HG03521 (cell line): ENCODE measurements around the gene GALNT18.

Experiments used
- ATAC-seq: cut with Tn5 transposase; IDR thresholded peaks from one replicate; pipeline ENCODE4 v1.9.1; 2021; ENCODE audit warnings: mild to moderate bottlenecking, moderate library complexity; ENCODE audit not compliant: unreplicated experiment

GALNT18 gene

DNA sequence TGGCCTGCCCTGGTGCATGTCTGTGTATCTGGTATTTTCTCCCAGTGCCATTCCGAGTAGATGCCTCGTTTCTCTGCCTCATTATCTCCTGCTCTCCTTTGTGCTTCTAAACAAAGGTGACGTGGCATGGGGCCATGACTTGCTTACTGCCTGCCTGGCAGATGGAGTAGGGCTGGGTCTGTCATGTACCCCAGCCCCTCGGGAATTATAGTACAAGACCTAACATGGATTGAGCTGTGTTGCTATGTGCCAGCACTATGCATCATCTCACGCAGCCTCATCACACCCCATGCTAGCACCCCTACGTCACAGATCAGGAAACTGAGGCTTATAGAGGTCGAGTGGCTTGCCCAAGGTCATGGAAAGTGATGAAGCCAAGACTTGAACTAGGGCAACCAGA lies 88.1 kb downstream of the GALNT18 start:
- no peak for ATAC-seq

DNA sequence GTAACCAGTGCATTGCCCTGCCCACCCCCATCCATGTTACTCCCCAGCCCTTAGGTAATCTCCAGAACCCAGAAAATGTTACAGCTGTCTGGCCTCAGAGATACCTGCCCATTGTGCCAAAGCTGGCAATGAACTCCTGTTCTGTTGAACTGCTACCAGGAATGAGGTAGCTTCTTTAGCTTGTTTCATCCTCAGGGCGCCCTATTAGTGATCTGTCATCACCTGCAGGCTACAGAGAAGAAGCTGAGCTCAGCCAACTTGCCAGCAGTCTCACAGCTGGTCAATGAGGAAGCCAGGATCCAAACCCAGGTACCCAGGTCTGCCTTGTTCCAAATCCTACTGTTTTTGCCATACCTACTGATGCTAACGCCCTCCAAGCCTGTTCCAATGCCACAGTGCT lies 88.7 kb downstream of the GALNT18 start:
- ATAC-seq, result no peak

DNA sequence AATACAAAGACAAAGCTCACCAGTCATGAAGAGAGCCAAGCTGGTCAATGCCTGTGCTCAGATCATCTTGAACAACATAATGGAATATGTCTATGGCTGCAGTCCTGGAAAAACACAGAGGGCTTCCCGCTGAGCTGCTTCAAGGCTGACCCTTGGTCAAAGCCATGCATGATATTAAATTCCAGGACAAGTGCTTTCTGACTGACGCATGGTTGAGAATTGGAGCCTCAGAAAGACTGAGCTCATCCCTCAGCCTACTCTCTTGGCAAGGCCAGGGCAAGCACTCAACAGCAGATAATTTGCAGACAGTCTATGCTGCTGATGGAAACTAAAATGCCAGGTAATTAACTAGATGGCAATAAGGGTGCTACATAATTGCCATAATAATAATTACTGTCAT lies 89.2 kb downstream of the GALNT18 start:
- no peak for ATAC-seq

DNA sequence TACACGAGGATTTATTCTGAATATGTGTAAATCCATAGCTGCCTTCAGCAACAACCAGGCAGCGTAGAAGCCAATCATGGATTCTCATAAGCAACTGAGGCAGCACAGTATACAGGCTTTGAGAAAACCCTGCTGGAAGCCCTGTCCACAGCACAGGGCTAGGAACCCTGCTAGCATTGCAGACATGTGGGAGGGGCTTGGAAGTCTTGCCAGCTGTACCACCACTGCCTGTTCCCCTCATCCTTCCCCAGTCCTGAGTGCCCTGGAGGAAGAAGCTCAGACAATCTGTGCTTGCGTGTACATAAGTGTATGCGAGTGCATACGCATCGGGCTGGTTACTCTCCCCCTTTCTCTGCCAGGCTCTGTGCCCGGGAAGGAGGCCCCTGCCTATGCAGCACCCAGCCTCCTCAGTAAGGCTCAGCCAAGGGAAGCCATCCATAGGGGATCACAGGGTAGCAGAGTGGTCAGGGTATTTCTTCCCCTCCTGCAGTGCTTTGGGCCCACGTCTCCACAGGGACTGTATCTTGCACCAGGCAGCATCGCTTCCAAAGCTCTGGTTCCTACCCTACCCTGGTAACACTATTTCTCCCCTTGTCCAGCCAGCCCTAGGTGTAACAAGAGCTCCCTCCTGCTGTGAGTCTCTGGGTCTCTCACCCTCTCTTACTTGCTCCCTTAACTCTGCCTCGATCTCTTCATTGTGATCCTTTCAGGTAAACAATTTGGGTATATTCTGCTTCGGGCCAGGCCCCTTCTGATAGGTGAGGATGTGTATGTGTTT lies 90.5 kb downstream of the GALNT18 start:
- ATAC-seq, result no peak

DNA sequence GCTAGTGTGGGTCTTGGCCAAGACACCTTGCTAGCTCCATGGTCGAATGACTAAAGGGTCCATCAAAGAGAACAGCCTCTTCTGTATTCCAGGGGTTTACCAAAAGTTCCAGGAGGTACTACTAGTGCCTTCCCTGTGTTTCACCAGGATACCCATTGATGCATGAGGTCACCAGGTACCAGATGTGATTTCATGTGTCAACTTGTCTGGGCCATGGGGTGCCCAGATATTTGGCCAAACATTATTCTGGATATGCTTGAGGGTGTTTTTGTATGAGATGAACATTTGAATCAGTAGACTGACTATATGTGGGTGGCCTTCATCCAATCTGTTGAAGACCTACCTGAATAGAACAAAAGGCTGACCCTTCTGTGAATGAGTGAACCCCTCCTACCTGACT lies 92.8 kb downstream of the GALNT18 start:
- ATAC-seq, result no peak

DNA sequence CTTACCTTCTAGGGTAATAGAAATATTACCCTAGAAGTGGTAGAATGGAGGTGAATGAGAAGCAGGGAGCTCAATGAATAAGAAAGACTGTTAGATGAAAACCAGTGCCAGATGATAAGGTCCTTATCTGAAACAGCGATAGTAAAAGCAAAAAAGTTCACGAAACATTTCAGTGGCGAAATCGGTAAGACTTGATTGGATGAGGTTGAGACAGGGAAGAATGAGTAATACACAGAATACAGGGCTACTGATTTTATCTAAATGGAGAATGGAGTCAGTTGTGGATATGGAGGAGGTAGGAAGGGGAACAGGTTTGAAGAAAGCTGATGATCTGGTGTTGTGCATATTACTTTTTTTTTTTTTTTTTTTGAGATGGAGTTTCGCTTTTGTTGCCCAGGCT lies 96.5 kb downstream of the GALNT18 start:
- no peak for ATAC-seq

DNA sequence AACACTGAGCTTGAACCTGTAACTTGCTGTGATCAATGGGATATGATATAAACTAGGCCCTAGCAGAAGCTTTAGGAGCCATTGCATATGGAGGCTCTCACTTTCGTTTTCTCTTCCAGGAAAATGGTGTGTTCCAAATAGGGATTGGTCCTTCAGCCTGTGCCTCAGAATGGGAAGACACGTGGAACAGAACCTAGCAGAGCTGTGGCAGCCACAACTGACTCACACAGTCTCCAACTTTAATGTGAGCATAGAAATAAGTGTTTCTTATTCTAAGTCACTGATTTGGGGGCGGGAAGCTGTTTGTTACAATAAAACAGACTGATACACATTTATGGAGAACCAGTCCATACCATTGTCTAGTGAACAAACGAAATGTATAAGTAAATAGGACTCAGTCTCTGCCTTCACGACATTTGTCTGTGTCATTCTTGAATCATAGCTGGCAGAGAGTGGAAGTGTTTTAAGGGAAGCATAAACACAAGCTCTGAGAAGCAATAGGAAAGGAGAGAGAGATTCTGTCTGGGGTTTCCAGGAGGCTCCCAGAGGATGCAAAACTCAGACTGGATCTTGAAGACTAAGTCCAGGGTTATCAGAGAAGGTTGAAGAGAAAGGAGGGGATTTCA lies 97.3 kb downstream of the GALNT18 start:
- no peak for ATAC-seq

DNA sequence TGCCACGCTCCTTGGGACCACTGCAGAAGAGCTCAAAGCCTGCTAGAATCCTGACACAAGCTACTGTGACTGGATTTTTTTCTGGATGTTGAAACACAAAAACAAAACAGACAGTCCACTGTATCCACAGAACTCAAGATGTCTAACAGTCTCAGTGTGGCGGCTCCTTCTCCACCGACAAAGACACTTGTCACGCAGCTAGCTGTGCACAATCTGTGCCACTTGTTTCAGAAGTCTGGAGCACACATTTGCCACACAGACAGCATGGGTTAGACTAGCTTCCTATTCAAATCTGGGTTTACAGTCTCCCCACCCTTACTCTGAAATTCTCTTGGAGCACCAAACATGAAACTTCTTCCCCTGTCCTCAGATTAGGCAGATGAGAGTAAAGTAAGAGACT lies 99.2 kb downstream of the GALNT18 start:
- ATAC-seq, result no peak

DNA sequence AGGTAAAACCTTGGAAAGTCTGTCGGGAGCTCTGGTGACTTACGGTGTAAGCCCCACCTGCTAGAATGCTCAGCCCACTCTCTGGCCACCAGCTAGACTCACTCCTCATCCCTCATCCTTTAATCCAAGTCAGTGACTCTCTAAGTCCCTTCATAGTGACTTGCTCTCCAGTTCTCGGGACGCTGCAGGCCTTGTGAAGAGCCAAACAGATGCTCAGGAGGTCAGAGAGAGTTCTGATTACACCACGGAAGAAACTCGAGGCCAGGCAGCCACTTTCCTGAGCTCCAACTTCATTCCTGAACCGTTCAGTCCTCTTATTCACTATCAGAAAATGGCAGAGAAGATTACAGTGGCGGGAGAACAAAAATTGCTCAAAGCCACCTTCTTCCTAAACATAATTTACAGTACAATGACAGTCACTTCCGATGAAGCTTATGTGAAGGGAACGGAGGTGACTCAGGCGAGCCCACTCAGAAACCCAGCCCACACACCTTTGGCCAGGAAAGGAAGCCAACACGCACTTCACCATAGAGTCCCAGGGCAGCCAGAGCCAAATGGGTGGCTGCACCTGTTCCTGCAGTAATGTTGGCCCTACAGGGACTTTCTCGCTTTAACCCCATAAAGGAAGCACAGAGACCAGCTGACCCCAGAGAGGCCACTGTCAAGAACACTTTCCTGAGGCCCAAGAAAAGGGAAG lies 100.4 kb downstream of the GALNT18 start:
- no peak for ATAC-seq

DNA sequence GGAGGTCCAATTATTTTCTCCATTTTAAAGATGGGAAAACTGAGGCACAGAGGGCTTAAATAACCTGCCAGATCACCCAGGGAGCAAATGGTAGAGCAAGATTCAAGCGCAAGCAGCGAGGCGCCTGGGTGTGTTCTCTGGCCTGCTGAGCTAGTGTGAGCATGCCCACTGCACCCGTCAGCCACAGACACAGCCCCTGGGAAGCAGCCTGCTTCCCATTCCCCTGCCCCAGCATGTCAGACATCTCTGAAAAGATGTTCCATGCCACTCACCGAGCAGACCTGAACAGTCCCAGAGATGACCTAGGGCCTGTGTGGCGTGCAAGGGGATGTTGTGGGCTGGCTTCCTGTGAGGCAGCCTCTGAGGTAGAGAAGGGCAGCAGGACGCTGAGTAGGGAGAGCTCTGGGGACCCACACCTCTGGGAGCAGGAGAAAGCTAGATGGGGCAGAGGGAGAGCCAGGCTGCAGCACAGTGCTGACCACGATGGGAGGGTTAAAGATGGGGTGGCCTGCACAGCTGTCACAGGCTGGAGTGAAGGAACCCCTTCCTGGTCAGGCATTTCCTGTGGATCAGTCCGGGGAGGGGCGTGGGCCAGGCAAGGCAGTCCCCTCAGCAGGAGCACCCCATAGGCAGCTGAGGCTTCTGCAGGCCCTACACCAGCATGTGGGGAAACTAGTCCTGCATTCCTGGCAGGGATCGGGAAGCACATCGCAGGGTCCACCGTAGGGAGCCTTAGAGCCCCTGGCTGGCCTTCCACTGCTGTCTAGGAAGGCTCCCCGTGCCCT lies 101.4 kb downstream of the GALNT18 start:
- ATAC-seq, result no peak

DNA sequence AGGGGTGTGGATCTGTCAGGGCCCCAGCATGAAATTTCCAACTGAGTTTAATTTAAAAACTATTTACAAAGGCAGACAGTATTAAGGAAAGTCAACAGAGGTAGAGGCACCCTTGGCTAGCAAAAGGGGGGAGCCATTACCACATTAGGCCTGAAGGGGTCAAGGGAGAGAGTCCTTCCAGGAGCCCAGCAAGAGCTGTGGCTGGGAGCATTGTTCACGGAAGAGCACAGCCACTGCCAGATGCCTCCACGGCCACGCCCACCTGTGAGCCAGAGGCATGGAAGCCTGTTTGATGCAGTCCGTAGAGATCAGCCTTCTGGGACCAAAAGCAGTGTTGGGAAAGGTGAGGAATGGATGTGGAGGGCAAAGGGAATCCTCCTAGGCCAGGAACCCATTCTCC lies 102.6 kb downstream of the GALNT18 start:
- no peak for ATAC-seq

DNA sequence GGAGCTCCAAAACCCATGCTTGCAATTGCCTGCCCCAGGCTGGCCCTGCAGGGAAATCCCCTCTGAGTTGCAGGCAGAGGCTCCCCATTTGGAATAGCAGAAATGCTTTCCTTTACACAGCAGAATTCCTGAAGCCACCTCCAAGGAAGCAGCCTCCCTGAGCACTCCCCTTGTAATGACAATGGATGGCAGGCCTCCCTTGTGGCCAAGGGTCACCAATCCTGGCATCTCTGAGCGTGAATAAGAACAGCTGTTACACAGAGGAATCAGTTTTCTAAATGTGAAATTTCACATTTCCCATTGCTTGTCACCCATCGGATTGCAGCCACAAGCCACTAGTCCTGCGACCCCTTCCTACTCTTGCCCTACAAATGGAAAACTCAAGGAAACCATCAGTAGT lies 107.6 kb downstream of the GALNT18 start:
- ATAC-seq, result no peak

DNA sequence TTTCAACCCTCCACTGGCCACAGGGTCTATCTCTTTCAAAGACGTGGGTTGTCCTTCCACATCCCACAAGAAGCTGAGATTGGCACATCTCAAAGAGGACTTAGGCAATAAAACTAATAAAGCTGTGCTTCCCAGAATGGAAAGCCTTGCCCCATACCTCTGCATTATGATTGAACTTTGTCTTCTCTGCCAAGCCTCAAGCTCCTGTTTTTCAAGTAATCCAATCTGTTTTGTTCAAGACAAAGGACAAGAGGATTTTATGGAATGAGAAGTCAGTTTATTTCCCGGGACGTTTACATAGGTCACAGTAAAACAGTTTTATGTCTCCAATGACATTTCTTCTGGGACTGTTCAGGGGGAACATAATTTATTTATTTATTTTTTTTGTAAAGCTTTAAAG lies 108.4 kb downstream of the GALNT18 start:
- ATAC-seq, result no peak

DNA sequence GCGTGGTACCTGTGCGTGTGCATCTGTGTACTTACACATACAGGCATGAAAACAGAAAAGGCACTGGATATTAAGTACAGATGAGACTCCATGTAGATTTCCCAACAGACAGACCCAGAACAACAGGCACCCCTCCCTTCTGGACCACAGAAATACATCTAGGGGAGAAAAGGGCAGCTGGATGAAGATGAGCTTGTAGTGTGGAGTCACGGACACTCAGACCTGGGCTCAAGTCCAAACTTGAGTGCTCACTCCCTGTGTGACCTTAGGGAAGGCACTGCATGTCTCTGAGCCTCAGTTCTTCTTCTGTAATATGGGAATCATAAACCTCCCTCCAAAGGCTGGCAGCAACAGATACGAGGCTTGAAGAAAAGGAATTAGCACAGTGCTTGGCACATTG lies 108.9 kb downstream of the GALNT18 start:
- no peak for ATAC-seq

DNA sequence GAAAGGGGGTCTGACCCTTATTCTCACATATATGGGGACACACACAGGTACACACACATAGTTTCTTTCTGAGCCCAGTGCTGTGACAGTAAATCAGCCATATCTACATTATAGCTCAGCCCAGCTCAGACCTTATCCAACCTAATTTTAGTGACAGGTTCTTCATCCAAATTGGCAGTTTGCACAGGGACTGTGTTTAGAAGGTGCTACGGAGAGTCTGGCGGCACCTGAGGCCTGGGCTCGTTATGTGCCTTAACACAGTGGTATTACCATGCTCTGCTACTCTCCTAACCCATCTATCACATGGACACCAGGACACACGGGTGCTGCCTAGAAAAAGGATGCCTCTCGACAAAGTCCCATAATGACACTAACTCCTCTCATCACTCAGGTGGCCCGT lies 109.3 kb downstream of the GALNT18 start:
- no peak for ATAC-seq

DNA sequence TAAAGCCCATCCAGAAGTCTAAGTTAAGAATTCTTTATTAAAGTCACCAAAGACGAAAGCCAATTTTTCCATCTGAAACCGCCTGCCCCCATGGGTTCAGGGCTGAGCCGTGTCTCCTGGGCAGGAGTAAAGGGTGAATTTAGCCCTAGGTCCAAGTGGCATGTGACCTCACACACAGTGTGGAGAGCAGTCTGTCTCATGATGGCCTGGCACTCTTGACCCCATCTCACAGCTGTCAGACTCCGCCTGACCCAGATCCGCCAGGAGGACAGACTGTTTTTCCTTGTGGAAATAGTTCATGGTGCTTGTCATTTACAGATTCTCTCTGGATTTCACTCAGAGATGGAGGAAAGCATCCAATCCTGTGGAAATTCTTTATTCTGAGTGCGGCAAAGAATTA lies 109.7 kb downstream of the GALNT18 start:
- no peak for ATAC-seq

DNA sequence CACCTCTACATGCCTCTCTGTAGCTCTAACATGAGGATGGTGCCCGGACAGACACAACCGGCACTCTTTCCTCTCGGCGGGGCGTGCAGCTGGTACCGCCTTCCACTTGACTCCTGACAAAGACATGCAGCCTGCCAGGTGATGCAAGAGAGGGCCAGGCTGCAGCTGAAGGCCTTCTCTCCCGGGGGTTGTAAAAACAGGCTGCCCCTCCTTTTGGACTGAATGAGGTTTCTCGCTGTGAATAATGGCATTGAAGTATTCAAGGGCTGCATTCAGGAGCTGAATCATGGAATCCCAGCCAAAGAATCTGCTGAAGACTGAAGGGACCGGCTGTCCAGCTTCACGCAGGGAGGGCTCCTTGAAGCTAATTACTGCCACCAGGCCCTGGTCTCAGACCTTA lies 110.9 kb downstream of the GALNT18 start:
- no peak for ATAC-seq

DNA sequence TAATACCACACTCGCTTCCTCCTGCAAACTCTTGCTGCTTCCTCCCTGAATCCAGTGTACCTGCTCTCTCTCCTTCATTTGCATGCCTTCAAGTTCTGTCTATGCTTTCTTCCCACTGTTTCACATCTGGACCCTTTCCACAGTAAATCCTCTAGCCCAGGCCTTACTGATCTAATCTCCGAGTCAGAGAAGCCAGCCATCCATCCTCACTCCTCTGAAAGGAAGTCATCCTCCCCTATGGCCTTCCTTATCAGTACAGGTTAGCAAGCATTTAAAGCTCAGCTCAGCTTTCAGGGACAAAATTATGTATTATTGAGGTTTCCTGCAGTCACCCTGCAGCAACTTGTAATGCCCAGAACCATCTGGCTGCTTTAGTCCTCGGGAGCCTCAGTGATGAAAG lies 116.1 kb downstream of the GALNT18 start:
- no peak for ATAC-seq

DNA sequence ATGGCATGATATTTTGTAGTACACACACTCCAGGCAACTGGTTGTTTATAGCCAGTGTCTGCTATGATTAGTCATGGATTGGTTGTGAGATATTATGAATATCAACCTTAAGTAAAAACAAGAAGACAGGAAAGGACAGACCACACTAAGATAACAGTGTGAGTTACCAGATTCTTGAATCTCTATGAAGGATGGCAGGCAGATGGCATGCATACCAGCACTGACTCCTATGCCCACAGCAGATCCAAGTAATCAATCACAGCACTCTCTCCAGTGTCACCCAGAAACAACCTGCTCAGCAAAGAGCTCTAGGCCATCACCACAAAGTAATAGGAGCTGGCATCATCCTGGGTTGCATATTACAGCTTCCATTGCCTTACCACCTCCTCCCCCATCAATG lies 116.6 kb downstream of the GALNT18 start:
- no peak for ATAC-seq

DNA sequence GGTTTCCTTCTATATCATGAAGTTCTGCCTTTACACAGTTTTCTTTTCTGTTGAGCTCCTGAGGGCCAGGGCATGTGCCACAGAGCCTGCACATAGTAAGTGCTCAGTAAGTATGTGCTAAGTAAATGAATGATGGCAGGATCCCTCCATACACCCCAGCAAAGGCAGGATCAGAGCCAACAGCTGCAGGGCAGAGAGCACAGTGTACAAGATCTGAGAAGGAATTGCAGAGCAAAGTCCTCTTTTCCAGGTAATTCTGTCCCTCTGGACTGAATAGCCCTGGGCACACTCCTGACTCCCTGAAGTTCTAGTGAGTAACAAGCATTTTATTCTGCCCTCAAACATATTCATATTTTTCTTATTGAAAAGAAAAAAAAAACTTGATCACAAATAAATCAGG lies 117.7 kb downstream of the GALNT18 start:
- no peak for ATAC-seq

DNA sequence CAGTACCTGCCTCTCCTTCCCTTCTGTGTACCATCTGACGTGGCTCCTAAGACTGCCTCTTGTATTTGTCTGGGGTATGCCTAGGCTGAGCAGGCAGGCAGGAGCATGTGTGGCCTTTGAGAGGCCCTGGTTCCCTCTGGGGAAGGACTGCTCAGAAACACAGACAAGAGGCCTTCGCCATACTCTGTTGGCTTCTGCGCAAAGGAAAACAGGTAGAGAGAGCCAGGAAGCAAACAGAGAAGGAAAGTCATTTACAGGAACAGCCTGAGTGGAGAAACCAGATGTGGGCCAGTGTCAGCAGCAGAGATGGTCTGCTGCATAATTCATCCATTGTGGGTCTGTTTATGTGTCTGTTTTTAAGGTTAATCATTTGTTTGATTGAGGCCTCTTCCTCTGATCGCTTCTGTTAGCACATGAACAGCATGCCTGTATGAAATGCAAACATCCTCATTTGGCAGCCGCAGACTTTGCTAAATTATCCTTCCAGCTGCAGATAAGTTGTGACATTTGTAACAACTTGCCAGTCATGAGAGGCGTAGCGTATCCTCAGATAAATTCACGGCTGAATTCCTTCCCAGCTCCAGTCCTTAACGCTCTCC lies 119.4 kb downstream of the GALNT18 start:
- no peak for ATAC-seq
